Keratinocyte (primary cell): Measurements from ENCODE around the gene GXYLT2. TPM values are rescaled to one million over a fixed set of nuclear protein-coding genes. Genes with fewer than 3 reads are reported as not detected.

Experiments
- DNase-seq: peaks from one replicate; pipeline ENCODE4 v3.0.0-alpha.2; 2011; ENCODE audit warnings: low read depth, missing footprints, low spot score
- FAIRE-seq: peaks from 2 replicates; lab custom pipeline; 2011; peaks lifted over from hg19 to GRCh38; lab: Jason Lieb, UNC
- H2AFZ ChIP-seq: 2 replicates; pipeline ENCODE4 v1.6.0; 2012; ENCODE audit warnings: low read length, control low read depth, inconsistent platforms; ENCODE audit not compliant: control insufficient read depth
- H3K27ac ChIP-seq: 2 replicates; pipeline ENCODE4 v1.5.1; 2011; ENCODE audit warnings: low read length; ENCODE audit not compliant: control insufficient read depth, insufficient read depth
- H3K27me3 ChIP-seq: 3 replicates; pipeline ENCODE4 v1.6.0; 2011; ENCODE audit warnings: low read length; ENCODE audit not compliant: control insufficient read depth, insufficient read depth; ENCODE audit errors: extremely low read depth
- H3K36me3 ChIP-seq, 2 experiments: 2 replicates in 1 of 2; 3 replicates in 1 of 2; pipeline ENCODE4 v1.5.1; 2011; ENCODE audit warnings: low read length in 2 of 2, mild to moderate bottlenecking in 1 of 2; ENCODE audit not compliant: control insufficient read depth in 2 of 2, insufficient read depth in 2 of 2; ENCODE audit errors: extremely low read depth in 1 of 2
- H3K4me1 ChIP-seq: 3 replicates; pipeline ENCODE4 v1.5.1; 2011; ENCODE audit warnings: low read length; ENCODE audit not compliant: control insufficient read depth, insufficient read depth; ENCODE audit errors: extremely low read depth
- H3K4me2 ChIP-seq: 3 replicates; pipeline ENCODE4 v1.6.0; 2011; ENCODE audit warnings: low read depth, low read length; ENCODE audit not compliant: control insufficient read depth, insufficient read depth; ENCODE audit errors: extremely low read depth
- H3K4me3 ChIP-seq, 3 experiments: fragments of 200-600 bp in 1 of 3; sonication (generic) in 1 of 3; 2 replicates in 2 of 3; 3 replicates in 1 of 3; pipeline ENCODE4 v1.5.1; 2011 to 2016; ENCODE audit warnings: low read length in 3 of 3, mild to moderate bottlenecking in 3 of 3, control low read depth in 2 of 3, inconsistent platforms in 1 of 3, low read depth in 1 of 3, mixed read lengths in 1 of 3, mixed run types in 1 of 3, moderate library complexity in 1 of 3; ENCODE audit not compliant: control insufficient read depth in 2 of 3, insufficient read depth in 2 of 3; ENCODE audit errors: extremely low read depth in 1 of 3
- H3K79me2 ChIP-seq: 2 replicates; pipeline ENCODE4 v1.6.0; 2012; ENCODE audit warnings: low read length; ENCODE audit not compliant: control insufficient read depth, insufficient read depth
- H3K9ac ChIP-seq: 3 replicates; pipeline ENCODE4 v1.6.0; 2011; ENCODE audit warnings: low read length; ENCODE audit not compliant: control insufficient read depth, insufficient read depth; ENCODE audit errors: extremely low read depth
- H3K9me1 ChIP-seq: 3 replicates; pipeline ENCODE4 v1.6.0; 2011; ENCODE audit warnings: low read length; ENCODE audit not compliant: control insufficient read depth, insufficient read depth; ENCODE audit errors: extremely low read depth
- H3K9me3 ChIP-seq: 2 replicates; pipeline ENCODE4 v1.5.1; 2012; ENCODE audit warnings: low read depth, low read length; ENCODE audit not compliant: control insufficient read depth
- H4K20me1 ChIP-seq: 3 replicates; pipeline ENCODE4 v1.6.0; 2011; ENCODE audit warnings: low read length; ENCODE audit not compliant: control insufficient read depth, insufficient read depth; ENCODE audit errors: extremely low read depth
- EZH2 ChIP-seq: IDR thresholded peaks from one replicate; pipeline ENCODE4 v1.6.1; 2012; ENCODE audit warnings: inconsistent platforms, mild to moderate bottlenecking, low read length, moderate library complexity
- dilution Hi-C: fragments of 300-500 bp; cut with MboI; formaldehyde crosslinking; loops from one replicate; pipeline ENCODE4 v1.7.0; 2020; ENCODE audit warnings: low sequenced_read_pairs; ENCODE audit not compliant: extremely low pct_ligation_motif_present
- polyA plus RNA-seq, 5 experiments: library from polyadenylated mRNA; depleted of rRNA in 3 of 5; stranded (reverse) in 3 of 5; stranded (forward) in 1 of 5; unstranded in 1 of 5; fragments of >200 nt; gene quantifications; 1 replicate in 1 of 5; 2 replicates in 3 of 5; 3 replicates in 1 of 5; pipeline versions ENCODE4 v1.2.1 to v1.2.3, GENCODE V29; 2011 to 2012; ENCODE audit warnings: missing spikeins in 2 of 5, low read depth in 1 of 5, low replicate concordance in 1 of 5
- TF ChIP-seq, protein P1 (sequence below), 3 experiments: IDR thresholded peaks in 1 of 3; conservative IDR thresholded peaks in 1 of 3; optimal IDR thresholded peaks in 1 of 3; 2 replicates in 2 of 3; 3 replicates in 1 of 3; pipeline versions ENCODE3 to v1.5.1; 2011; ENCODE audit warnings: low read length in 3 of 3, mild to moderate bottlenecking in 3 of 3, moderate library complexity in 2 of 3, control low read depth in 1 of 3, inconsistent platforms in 1 of 3; ENCODE audit not compliant: insufficient read depth in 2 of 3; ENCODE audit errors: extremely low read depth in 1 of 3

The GXYLT2 gene
- polyA plus RNA-seq, 1 donor (not counting 4 experiments of a cell fraction or from before 2014, with no cell fraction given), result 1.4 TPM

DNA sequence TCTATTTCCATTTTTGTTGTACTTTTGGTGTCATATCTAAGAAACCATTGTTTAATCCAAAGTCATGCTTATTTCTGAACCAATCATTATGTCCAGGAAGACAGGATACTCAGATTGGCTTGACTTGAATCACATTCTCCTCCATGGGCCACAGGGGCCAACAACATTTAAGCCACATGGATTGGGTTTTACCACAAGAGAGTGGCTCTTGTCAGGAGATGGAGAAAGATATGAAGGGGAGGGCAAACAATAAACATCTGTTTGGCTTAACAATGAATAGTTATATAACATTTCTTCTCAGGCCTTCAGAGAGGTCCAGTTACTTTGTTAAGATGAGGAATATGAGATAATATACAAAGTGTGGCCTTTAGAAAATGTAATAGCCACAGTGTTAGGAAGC lies 44.6 kb downstream of the GXYLT2 start:
- dilution Hi-C loops, result no loop called here
- H3K27me3 ChIP-seq, result no peaks in the 10 kb centered on the region
- no peaks in the 10 kb centered on the region for H3K36me3 ChIP-seq
- H3K9me3 ChIP-seq, result no peaks in the 10 kb centered on the region
- no peak overlapping the region for H3K4me3 ChIP-seq
- H3K79me2 ChIP-seq, result no peaks in the 10 kb centered on the region
- no peaks in the 10 kb centered on the region for H3K9me1 ChIP-seq
- no peaks in the 10 kb centered on the region for H4K20me1 ChIP-seq
- H3K4me1 ChIP-seq, result no peaks in the 10 kb centered on the region
- H3K4me2 ChIP-seq, result no peak overlapping the region
- no peak for TF ChIP-seq EZH2
- TF ChIP-seq, protein P1, sequence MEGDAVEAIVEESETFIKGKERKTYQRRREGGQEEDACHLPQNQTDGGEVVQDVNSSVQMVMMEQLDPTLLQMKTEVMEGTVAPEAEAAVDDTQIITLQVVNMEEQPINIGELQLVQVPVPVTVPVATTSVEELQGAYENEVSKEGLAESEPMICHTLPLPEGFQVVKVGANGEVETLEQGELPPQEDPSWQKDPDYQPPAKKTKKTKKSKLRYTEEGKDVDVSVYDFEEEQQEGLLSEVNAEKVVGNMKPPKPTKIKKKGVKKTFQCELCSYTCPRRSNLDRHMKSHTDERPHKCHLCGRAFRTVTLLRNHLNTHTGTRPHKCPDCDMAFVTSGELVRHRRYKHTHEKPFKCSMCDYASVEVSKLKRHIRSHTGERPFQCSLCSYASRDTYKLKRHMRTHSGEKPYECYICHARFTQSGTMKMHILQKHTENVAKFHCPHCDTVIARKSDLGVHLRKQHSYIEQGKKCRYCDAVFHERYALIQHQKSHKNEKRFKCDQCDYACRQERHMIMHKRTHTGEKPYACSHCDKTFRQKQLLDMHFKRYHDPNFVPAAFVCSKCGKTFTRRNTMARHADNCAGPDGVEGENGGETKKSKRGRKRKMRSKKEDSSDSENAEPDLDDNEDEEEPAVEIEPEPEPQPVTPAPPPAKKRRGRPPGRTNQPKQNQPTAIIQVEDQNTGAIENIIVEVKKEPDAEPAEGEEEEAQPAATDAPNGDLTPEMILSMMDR (optimal IDR thresholded peaks at IDR 0.05 in 1 of 3, IDR thresholded peaks at IDR 0.05 in 1 of 3, conservative IDR thresholded peaks at IDR 0.05 in 1 of 3; ENCODE audit: extremely low read depth in 1 of 3, insufficient read depth in 2 of 3, low read length in 3 of 3), result no peak
- FAIRE-seq (no peak), DNase-seq (no peak)
- H3K27ac ChIP-seq, result no peak overlapping the region
- H3K9ac ChIP-seq, result no peak overlapping the region
- H2AFZ ChIP-seq, result no peak overlapping the region

DNA sequence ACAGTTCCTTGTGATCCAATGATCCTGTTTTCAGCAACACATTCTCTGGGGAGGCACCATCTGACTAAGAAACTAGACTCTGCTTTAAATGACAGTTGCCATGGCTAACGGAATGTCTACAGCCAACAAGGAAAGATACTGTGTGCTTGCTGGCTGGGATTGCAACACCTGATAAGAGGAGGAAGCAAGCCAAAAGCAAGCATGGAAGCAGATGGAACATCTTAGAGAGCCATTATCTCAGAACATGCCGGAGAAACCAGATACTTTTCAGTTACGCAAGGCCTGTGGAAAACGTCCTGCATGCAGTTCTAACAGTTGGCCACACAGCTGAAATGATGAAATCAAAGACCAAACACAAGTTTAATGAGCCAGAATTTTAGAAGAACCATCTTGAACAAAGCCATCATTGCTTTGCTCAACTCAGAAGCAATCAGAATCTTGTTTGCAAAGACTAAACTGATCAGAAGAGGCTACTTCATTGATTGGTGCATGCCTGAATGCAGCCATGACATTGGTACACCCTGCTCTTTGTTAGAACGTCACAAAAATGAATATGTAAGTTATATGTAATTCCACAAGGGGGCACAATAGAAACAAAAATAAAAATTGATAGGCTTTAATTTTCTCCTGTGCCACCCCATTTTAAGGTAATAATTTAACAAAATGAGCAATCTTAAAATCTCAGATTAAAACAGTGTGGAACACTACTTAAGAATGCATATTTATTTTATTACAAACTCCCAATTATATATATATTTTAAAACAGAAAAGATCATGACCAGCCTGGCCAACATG lies 50.8 kb downstream of the GXYLT2 start:
- Histone ChIP-seq H3K27me3 (no peaks in the 10 kb centered on the region), H3K27ac (no peak overlapping the region)

More for the DNA sequence above, 50.8 kb downstream of the GXYLT2 start:
- Histone ChIP-seq H4K20me1 (no peaks in the 10 kb centered on the region), H2AFZ (peak overlapping the region; percentile 55), H3K9ac (no peak overlapping the region), H3K4me1 (peaks cover 6% of the 10 kb centered on the region), H3K36me3 (no peaks in the 10 kb centered on the region), H3K4me3 (no peak overlapping the region), H3K4me2 (peak overlapping the region; percentile 56), H3K9me1 (no peaks in the 10 kb centered on the region), H3K9me3 (no peaks in the 10 kb centered on the region), H3K79me2 (no peaks in the 10 kb centered on the region)
- TF ChIP-seq, protein P1 (optimal IDR thresholded peaks at IDR 0.05 in 1 of 3, IDR thresholded peaks at IDR 0.05 in 1 of 3, conservative IDR thresholded peaks at IDR 0.05 in 1 of 3; ENCODE audit: extremely low read depth in 1 of 3, insufficient read depth in 2 of 3, low read length in 3 of 3), result peak in 2 of 3 experiments; percentile 42 to 76
- TF ChIP-seq EZH2, result no peak
- FAIRE-seq (peak; percentile 71), DNase-seq (peak; percentile 21)
- dilution Hi-C loops, result no loop called here
